Omental fat pad (tissue), 4 donors: Measurements from ENCODE around the gene BET1L. TPM values are rescaled to one million over a fixed set of nuclear protein-coding genes. Genes with fewer than 3 reads are reported as not detected.

Experiments used
- ATAC-seq: fragments of 150-250 bp; one replicate; pipeline ENCODE4 v1.9.1; 2016; ENCODE audit warnings: mild to moderate bottlenecking, moderate library complexity; ENCODE audit not compliant: low FRiP score
- DNase-seq: peaks from one replicate; pipeline ENCODE4 v3.0.0-alpha.2; 2019; ENCODE audit warnings: low spot score
- total RNA-seq, 4 donors: library from RNA; depleted of rRNA; stranded (reverse); fragments of >200 nt; gene quantifications; one replicate each; pipeline ENCODE4 v1.1.0, GENCODE V29; 2016
- TF ChIP-seq, protein P1 (sequence below), 3 donors: fragments of 450-650 bp; IDR thresholded peaks; one replicate each; pipeline ENCODE4 v1.5.1; 2016 to 2017; ENCODE audit warnings: antibody characterized with exemption in 3 of 3, mild to moderate bottlenecking in 3 of 3, moderate library complexity in 2 of 3

BET1L gene
- total RNA-seq, 4 donors from 2014 or later: 18.4 to 29.1 (median 26.8) TPM

DNA sequence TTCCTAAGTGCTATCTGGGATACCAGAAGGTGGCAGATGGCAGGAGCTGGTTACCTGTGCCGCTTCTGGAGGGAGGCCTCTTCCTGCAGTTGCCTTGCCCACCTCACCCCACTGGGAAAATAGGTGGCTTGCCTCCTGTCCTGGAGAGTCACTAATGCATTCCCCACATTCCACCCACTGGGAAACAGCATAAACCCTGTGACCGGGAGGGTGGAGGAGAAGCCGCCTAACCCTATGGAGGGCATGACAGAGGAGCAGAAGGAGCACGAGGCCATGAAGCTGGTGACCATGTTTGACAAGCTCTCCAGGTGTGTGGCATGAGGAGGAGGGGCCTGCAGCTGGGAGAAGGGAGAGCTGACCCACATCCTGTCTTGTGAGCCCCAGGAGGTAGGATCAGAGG lies 5.9 kb upstream of the BET1L start:
- no peak for ATAC-seq
- TF ChIP-seq, protein P1, sequence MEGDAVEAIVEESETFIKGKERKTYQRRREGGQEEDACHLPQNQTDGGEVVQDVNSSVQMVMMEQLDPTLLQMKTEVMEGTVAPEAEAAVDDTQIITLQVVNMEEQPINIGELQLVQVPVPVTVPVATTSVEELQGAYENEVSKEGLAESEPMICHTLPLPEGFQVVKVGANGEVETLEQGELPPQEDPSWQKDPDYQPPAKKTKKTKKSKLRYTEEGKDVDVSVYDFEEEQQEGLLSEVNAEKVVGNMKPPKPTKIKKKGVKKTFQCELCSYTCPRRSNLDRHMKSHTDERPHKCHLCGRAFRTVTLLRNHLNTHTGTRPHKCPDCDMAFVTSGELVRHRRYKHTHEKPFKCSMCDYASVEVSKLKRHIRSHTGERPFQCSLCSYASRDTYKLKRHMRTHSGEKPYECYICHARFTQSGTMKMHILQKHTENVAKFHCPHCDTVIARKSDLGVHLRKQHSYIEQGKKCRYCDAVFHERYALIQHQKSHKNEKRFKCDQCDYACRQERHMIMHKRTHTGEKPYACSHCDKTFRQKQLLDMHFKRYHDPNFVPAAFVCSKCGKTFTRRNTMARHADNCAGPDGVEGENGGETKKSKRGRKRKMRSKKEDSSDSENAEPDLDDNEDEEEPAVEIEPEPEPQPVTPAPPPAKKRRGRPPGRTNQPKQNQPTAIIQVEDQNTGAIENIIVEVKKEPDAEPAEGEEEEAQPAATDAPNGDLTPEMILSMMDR (IDR thresholded peaks at IDR 0.05): no peak
- no peak for DNase-seq

DNA sequence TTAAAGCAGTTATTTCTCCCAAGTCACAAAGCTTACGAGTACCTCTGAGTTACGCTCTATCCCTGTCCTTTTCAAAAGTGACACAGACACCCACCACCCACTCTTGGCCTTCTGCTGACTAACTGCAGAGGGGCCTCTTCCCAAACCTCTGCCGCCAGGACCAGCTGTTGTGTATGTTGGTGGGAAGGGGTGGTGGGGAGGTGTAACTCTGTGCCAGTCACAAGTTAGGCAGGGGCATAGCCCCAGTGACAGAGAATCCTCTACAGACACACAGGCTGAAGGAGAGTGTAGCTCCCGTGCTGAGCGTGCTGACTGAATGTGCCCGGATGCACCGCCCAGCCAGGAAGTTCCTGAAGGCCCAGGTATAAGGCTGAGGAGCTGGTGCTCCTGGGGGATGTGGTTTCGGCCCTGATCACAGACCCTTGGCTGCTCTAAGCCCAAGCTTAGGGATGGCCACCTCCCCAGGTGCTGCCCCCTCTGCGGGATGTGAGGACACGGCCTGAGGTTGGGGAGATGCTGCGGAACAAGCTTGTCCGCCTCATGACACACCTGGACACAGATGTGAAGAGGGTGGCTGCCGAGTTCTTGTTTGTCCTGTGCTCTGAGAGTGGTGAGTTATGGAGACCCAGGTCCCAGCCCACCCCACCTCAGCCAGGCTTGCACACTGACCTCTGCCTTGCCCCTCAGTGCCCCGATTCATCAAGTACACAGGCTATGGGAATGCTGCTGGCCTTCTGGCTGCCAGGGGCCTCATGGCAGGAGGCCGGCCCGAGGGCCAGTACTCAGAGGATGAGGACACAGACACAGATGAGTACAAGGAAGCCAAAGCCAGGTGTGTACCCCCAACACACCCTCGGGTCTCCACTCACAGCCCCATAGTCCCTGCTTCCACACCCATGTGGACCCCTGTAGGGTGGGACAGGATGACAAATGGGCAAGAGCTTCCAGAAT lies 5.2 kb upstream of the BET1L start:
- DNase-seq (no peak), ATAC-seq (no peak)
- TF ChIP-seq, protein P1 (IDR thresholded peaks at IDR 0.05): no peak

DNA sequence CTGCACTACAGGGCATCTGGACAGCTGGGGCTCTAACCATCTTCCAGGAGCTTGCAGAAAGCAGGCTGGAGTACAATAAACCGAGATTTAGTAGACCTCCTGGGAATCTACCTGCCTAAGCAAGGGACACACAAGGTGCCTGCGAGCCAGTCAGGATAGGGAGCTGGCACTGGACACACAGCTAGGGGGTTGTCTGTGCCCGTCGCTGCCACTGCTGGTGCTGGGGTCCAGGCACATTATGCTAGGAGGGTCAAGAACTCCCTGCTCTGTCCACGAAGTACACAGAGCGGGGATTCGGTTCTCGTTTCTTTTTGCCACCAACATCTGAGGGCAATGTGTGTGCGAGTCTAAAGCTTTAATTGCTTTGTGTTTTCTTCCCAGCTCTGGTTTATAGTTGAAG lies 4.5 kb upstream of the BET1L start:
- TF ChIP-seq, protein P1 (IDR thresholded peaks at IDR 0.05): no peak
- ATAC-seq (no peak), DNase-seq (no peak)

DNA sequence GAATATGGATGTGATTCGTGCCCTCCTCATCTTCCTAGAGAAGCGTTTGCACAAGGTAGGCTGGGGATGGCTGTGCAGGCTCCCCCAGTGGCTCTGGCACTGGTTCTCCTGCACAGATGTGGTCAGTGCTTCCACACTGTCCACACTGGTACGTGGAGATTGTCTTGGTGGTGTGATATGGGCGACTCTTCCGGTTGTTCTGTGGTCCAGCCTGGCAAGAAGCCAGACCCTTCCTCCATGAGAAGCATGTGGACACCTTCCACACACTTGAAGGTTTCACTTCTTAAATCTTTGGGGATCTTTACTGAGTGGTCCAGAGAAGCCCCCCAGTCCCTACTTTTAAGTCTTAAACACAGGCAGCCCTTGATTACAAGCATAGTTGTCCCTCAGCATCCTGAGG lies 4.1 kb upstream of the BET1L start:
- ATAC-seq (no peak), DNase-seq (no peak)
- TF ChIP-seq, protein P1 (IDR thresholded peaks at IDR 0.05): no peak

DNA sequence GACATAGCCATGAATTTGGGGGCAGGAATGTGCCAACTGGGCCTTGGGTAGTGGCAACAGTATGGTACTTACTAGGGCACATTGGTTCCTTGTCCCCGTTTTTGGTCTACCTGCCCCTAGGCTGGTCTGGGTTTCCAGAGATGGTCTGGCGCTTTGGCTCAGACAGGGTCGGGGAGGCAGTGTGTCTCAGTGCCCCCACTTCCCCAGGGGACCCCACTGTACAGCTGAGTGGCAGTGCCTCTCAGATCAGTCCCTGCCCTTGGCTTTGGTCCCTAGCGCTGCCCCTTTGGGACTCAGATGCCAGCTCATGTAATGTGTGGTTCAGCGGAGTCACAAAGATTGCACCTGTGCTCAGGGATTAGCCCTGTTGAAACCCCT lies 3.6 kb upstream of the BET1L start:
- TF ChIP-seq, protein P1 (IDR thresholded peaks at IDR 0.05): no peak
- DNase-seq (no peak), ATAC-seq (no peak)

DNA sequence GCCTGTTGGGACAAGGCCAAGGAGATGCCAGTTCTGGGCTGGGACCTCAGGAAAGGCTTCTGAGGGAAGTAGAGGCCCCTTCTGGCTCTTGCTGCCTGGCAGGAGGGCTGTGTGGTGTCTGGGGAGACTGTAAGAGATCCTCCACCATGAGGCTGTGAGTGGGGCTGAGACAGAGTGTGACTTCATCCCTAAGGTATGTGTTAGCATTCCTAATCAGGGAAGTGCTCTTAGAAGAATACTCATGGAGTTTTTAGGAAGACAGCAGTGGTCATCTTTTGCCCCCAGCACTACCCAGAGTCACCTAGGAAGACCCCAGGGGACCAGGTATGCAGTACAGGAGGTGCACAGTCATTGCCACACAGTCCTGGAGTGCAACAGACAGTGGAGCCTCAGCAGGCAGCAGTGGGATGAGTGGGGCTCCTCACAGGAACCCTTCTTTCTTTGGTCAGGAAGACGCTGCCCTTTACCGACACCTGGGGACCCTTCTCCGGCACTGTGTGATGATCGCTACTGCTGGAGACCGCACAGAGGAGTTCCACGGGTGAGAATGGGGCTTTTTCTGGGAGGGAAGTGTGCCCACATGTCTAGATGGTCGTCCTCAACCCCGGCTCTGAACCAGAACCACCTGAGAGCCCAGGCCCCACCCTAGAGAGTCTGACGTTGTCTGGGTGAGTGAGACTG lies 3.1 kb upstream of the BET1L start:
- ATAC-seq (no peak), DNase-seq (no peak)
- TF ChIP-seq, protein P1 (IDR thresholded peaks at IDR 0.05): no peak
